ENCODE data around the gene TNS4. TPM values are rescaled to one million over a fixed set of nuclear protein-coding genes. Genes with fewer than 3 reads are reported as not detected.

TNS4 gene
- total and polyA plus RNA-seq, 8 donors = 0.18 to 23.2 (median 0.76) TPM; not detected in 2

GRCh38 chr17:40447148-40447644, 54.2 kb downstream of the TNS4 start:
- intact Hi-C loops (cut with DNase I; ENCODE audit: low total_unique reads) = no loop called here
- peak in 1 of 2 donors; percentile 48 for DNase-seq
- 40 to 81% (median 73%) methylated on average over 8 of the region's 8 CpGs for WGBS, 5 donors
- H3K27ac ChIP-seq = peak overlapping the region; percentile 60 to 93 (median 92)
- TF ChIP-seq CTCF (IDR thresholded peaks at IDR 0.05) (no peak), POLR2AphosphoS5 (IDR thresholded peaks at IDR 0.05) (peak in 2 of 3 donors; percentile 13 to 15)
- no peaks in the 10 kb centered on the region for H3K9me3 ChIP-seq
- H3K27me3 ChIP-seq = peaks cover 0 to 22% (median 0%) of the 10 kb centered on the region in 3 donors
- H3K4me1 ChIP-seq = peaks cover 37 to 84% (median 71%) of the 10 kb centered on the region in 4 donors
- H3K4me3 ChIP-seq = peak overlapping the region; percentile 32 to 71 (median 63)
- peaks cover 0 to 5% (median 0%) of the 10 kb centered on the region in 4 donors for H3K36me3 ChIP-seq

GRCh38 chr17:40445751-40446468, 55.5 kb downstream of the TNS4 start:
- Histone ChIP-seq H3K4me3 (peak overlapping the region; percentile 58 to 71 (median 68)), H3K27ac (peak overlapping the region; percentile 6 to 93 (median 92)), H3K9me3 (no peaks in the 10 kb centered on the region), H3K4me1 (peaks cover 30 to 83% (median 67%) of the 10 kb centered on the region in 4 donors), H3K36me3 (no peaks in the 10 kb centered on the region), H3K27me3 (peaks cover 0 to 22% (median 0%) of the 10 kb centered on the region in 3 donors)
- DNase-seq = no peak
- intact Hi-C loops (cut with DNase I; ENCODE audit: low total_unique reads) = no loop called here
- TF ChIP-seq POLR2A (IDR thresholded peaks at IDR 0.05) (no peak), EP300 (IDR thresholded peaks at IDR 0.05) (no peak), POLR2AphosphoS5 (IDR thresholded peaks at IDR 0.05) (no peak), CTCF (IDR thresholded peaks at IDR 0.05) (no peak)
- WGBS, 5 donors = 67 to 85% (median 78%) methylated on average over 11 of the region's 11 CpGs

- intact Hi-C loops (cut with DNase I; ENCODE audit: low total_unique reads) = no loop called here
- Histone ChIP-seq H3K27me3 (peaks cover 0 to 22% (median 0%) of the 10 kb centered on the region in 3 donors), H3K4me1 (peaks cover 24 to 67% (median 52%) of the 10 kb centered on the region in 4 donors), H3K9me3 (no peaks in the 10 kb centered on the region), H3K4me3 (peak overlapping the region; percentile 58 to 71 (median 68)), H3K36me3 (no peaks in the 10 kb centered on the region), H3K27ac (peak overlapping the region; percentile 80 to 93 (median 92))
- TF ChIP-seq POLR2AphosphoS5 (IDR thresholded peaks at IDR 0.05) = no peak
- TF ChIP-seq POLR2A (IDR thresholded peaks at IDR 0.05) = no peak
- TF ChIP-seq CTCF (IDR thresholded peaks at IDR 0.05) = no peak
- TF ChIP-seq EP300 (IDR thresholded peaks at IDR 0.05) = no peak
- WGBS, 5 donors = 21 to 30% (median 25%) methylated on average over 10 to 15 of the region's 15 CpGs
- no peak for DNase-seq
Observed at GRCh38 chr17:40443988-40444899, 57.2 kb downstream of the TNS4 start.

All from stomach (tissue), 9 donors.